HG03342 (cell line): ENCODE results near the gene CD2.

ENCODE experiments used
- ATAC-seq: cut with Tn5 transposase; IDR thresholded peaks from one replicate; pipeline ENCODE4 v1.9.1; 2021; ENCODE audit warnings: mild to moderate bottlenecking, moderate library complexity; ENCODE audit not compliant: unreplicated experiment

CD2 gene

GRCh38 chr1:116775116-116775752 is 21.0 kb downstream of the CD2 start:
- no peak for ATAC-seq

- no peak for ATAC-seq
These were observed 23.9 kb downstream of the CD2 start for GRCh38 chr1:116777831-116778830.

DNA sequence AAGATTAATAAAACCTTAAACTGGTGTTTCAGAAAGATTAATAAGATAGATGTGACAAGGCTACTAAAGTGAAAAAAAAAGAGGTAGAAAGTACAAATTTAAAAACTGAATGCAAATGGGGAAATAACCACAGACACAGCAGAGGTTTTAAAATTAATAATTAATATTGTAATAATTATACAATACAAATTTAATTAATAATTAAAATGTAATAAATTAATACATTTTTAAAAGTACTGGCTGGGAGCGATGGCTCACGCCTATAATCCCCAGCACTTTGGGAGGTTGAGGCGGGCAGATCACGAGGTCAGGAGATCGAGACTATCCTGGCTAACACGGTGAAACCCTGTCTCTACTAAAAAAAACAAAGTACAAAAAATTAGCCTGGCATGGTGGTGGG is 26.8 kb downstream of the CD2 start:
- no peak for ATAC-seq

GRCh38 chr1:116785006-116785405 is 30.8 kb downstream of the CD2 start:
- ATAC-seq, result no peak

GRCh38 chr1:116786049-116786448 is 31.8 kb downstream of the CD2 start:
- no peak for ATAC-seq

GRCh38 chr1:116791727-116792126 is 37.5 kb downstream of the CD2 start:
- no peak for ATAC-seq

GRCh38 chr1:116793357-116793935 is 39.2 kb downstream of the CD2 start:
- ATAC-seq, result no peak

GRCh38 chr1:116794371-116794770 is 40.1 kb downstream of the CD2 start:
- ATAC-seq, result no peak

- peak; percentile 95 for ATAC-seq
These were observed 40.7 kb downstream of the CD2 start for GRCh38 chr1:116794804-116795481.

GRCh38 chr1:116795482-116795829 is 41.2 kb downstream of the CD2 start:
- no peak for ATAC-seq

- no peak for ATAC-seq
These were observed 50.5 kb downstream of the CD2 start for GRCh38 chr1:116804736-116805135.

GRCh38 chr1:116805398-116805797 is 51.2 kb downstream of the CD2 start:
- no peak for ATAC-seq

GRCh38 chr1:116806245-116806644 is 52.0 kb downstream of the CD2 start:
- ATAC-seq, result no peak

DNA sequence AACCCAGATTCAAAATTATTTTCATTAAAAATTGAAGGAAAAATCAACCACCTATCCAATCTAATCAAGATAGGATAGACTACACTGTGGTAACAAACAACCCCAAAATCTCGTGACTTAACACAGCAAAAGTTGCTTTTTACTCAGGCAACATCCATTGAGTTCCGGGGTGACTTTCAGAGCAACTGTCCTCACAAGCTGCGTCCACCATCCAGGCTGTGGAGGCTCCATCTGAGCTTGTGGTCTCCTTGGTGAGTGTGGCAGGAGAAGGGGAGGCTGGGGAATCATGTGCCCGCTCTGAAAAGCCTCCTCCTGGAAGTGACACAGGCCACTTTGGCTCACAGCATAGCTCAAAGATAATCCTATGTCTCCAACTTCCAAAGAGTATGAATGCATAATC is 52.4 kb downstream of the CD2 start:
- no peak for ATAC-seq

GRCh38 chr1:116807394-116808199 is 53.4 kb downstream of the CD2 start:
- no peak for ATAC-seq

GRCh38 chr1:116808200-116808847 is 54.1 kb downstream of the CD2 start:
- ATAC-seq, result no peak

DNA sequence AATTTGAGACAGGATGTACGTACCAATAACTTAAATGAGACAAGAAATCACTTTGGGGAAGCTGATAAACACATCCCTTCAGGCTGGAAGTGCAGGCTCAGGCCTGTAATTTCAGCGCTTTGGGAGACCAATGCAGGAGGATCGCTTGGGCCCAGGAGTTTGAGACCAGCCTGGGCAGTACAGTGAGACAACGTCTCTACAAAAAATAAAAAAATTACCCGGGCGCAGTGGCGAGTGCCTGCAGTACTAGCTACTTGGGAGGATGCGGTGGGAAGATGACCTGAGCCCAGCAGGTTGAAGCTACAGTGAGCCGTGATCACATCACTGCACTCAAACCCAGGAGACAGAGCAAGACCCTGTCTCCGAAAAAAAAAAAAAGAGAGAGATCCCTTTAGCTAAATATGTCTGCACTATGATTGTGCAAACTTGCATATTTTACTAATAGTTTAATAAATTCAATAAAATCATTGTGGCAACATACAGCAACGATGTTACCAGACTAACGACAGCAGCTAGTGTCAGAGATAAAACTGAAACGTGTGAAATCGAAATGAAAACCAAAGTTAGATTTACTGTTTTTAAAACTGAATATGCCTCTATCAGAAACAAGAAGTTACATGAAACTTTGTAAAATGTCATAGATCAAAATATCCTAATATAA is 54.7 kb downstream of the CD2 start:
- no peak for ATAC-seq

GRCh38 chr1:116811321-116811720 is 57.1 kb downstream of the CD2 start:
- ATAC-seq, result no peak

- no peak for ATAC-seq
These were observed 60.9 kb downstream of the CD2 start for GRCh38 chr1:116814926-116815723.
